Vagina (tissue), 2 donors: ENCODE measurements around the gene TNS1.

ENCODE experiments used
- CTCF ChIP-seq, 3 experiments: fragments of 450-650 bp in 2 of 3; fragments of 200-600 bp in 1 of 3; sonication (generic) in 1 of 3; IDR thresholded peaks; one replicate each; pipeline ENCODE4 v1.5.1; 2017 to 2019; ENCODE audit warnings: antibody characterized with exemption in 3 of 3, mild to moderate bottlenecking in 2 of 3, moderate library complexity in 2 of 3
- POLR2A ChIP-seq, 2 donors: fragments of 450-650 bp; IDR thresholded peaks; one replicate each; pipeline ENCODE4 v1.6.1; 2017; ENCODE audit warnings: antibody characterized with exemption in 2 of 2, mild to moderate bottlenecking in 2 of 2, moderate library complexity in 2 of 2
- POLR2AphosphoS5 ChIP-seq, 2 donors: sonication (generic); formaldehyde crosslinking; IDR thresholded peaks; one replicate each; pipeline ENCODE4 v1.9.0; 2017; ENCODE audit warnings: antibody characterized with exemption in 2 of 2, mild to moderate bottlenecking in 2 of 2, low read depth in 1 of 2; ENCODE audit not compliant: insufficient read depth in 1 of 2

- no peak for TF ChIP-seq CTCF (IDR thresholded peaks at IDR 0.05)
- peak in 1 of 2 donors; percentile 11 for TF ChIP-seq POLR2AphosphoS5 (IDR thresholded peaks at IDR 0.05; ENCODE audit: insufficient read depth in 1 of 2, low read depth in 1 of 2)
- TF ChIP-seq POLR2A (IDR thresholded peaks at IDR 0.05): no peak
These were observed 110.2 kb downstream of the TNS1 start for GRCh38 chr2:217892560-217892959.
